Trophoblast cell (in vitro differentiated cells and primary cell): Measurements from ENCODE around the gene AMER2.

ENCODE experiments used
- DNase-seq, 2 donors: peaks; one replicate each; pipeline ENCODE4 v3.0.0-alpha.2; 2016
- H2AFZ ChIP-seq: 2 replicates; pipeline ENCODE4 v1.6.1; 2013; ENCODE audit warnings: low read length, moderate library complexity, mild to moderate bottlenecking; ENCODE audit not compliant: insufficient read depth, poor library complexity
- H2AK5ac ChIP-seq: 2 replicates; pipeline ENCODE4 v1.6.1; 2013; ENCODE audit warnings: mild to moderate bottlenecking, low read length
- H2BK120ac ChIP-seq: 2 replicates; pipeline ENCODE4 v1.6.1; 2013; ENCODE audit warnings: low read length, mild to moderate bottlenecking, moderate library complexity; ENCODE audit not compliant: insufficient read depth, poor library complexity
- H2BK12ac ChIP-seq: 2 replicates; pipeline ENCODE4 v1.6.1; 2013; ENCODE audit warnings: mild to moderate bottlenecking, low read length, moderate library complexity
- H2BK5ac ChIP-seq: 2 replicates; pipeline ENCODE4 v1.6.1; 2013; ENCODE audit warnings: low read length, low read depth, moderate library complexity, mild to moderate bottlenecking; ENCODE audit not compliant: poor library complexity
- H3K14ac ChIP-seq: 2 replicates; pipeline ENCODE4 v1.6.1; 2013; ENCODE audit warnings: mild to moderate bottlenecking, low read length
- H3K18ac ChIP-seq: 2 replicates; pipeline ENCODE4 v1.6.1; 2013; ENCODE audit warnings: mild to moderate bottlenecking, low read length
- H3K23ac ChIP-seq: 2 replicates; pipeline ENCODE4 v1.6.1; 2013; ENCODE audit warnings: low read length
- H3K27ac ChIP-seq: 2 replicates; pipeline ENCODE4 v1.5.1; 2013; ENCODE audit warnings: low read depth, mild to moderate bottlenecking, inconsistent platforms, low read length, moderate library complexity
- H3K27me3 ChIP-seq: 2 replicates; pipeline ENCODE4 v1.6.1; 2013; ENCODE audit warnings: inconsistent platforms, mild to moderate bottlenecking, low read length, moderate library complexity; ENCODE audit not compliant: insufficient read depth
- H3K36me3 ChIP-seq, 2 experiments: 1 replicate in 1 of 2; 2 replicates in 1 of 2; pipeline ENCODE4 v1.6.1; 2013; ENCODE audit warnings: low read length in 2 of 2, mild to moderate bottlenecking in 2 of 2, moderate library complexity in 1 of 2; ENCODE audit not compliant: insufficient read depth in 2 of 2, control insufficient read depth in 1 of 2
- H3K4ac ChIP-seq: 2 replicates; pipeline ENCODE4 v1.6.1; 2013; ENCODE audit warnings: low read depth, mild to moderate bottlenecking, low read length, moderate library complexity
- H3K4me1 ChIP-seq, 2 experiments: 1 replicate in 1 of 2; 2 replicates in 1 of 2; pipeline ENCODE4 v1.6.1; 2013; ENCODE audit warnings: low read length in 2 of 2, mild to moderate bottlenecking in 2 of 2, moderate library complexity in 1 of 2; ENCODE audit not compliant: insufficient read depth in 2 of 2, control insufficient read depth in 1 of 2
- H3K4me2 ChIP-seq: 2 replicates; pipeline ENCODE4 v1.6.1; 2013; ENCODE audit warnings: inconsistent platforms, mild to moderate bottlenecking, low read length, moderate library complexity
- H3K4me3 ChIP-seq: 2 replicates; pipeline ENCODE4 v1.5.1; 2013; ENCODE audit warnings: mild to moderate bottlenecking, low read depth, low read length, inconsistent platforms
- H3K79me1 ChIP-seq: one replicate; pipeline ENCODE4 v1.6.1; 2013; ENCODE audit warnings: low read length
- H3K79me2 ChIP-seq: 2 replicates; pipeline ENCODE4 v1.6.1; 2013; ENCODE audit warnings: low read length, mild to moderate bottlenecking; ENCODE audit not compliant: control insufficient read depth, insufficient read depth, poor library complexity
- H3K9ac ChIP-seq: 2 replicates; pipeline ENCODE4 v1.6.1; 2013; ENCODE audit warnings: mild to moderate bottlenecking, low read length
- H3K9me3 ChIP-seq: 2 replicates; pipeline ENCODE4 v1.6.1; 2013; ENCODE audit warnings: low read depth, mild to moderate bottlenecking, control low read depth, inconsistent platforms, low read length; ENCODE audit not compliant: insufficient read depth
- H4K12ac ChIP-seq: 2 replicates; pipeline ENCODE4 v1.6.1; 2013; ENCODE audit warnings: low read depth, mild to moderate bottlenecking, low read length, moderate library complexity
- H4K8ac ChIP-seq: 2 replicates; pipeline ENCODE4 v1.6.1; 2013; ENCODE audit warnings: low read depth, mild to moderate bottlenecking, low read length, moderate library complexity
- H4K91ac ChIP-seq: one replicate; pipeline ENCODE4 v1.6.1; 2013; ENCODE audit warnings: low read depth, mild to moderate bottlenecking, low read length, moderate library complexity
- WGBS: extraction: QIAGEN DNeasy Blood & Tissue Kit; methylation state at CpG from one replicate; pipeline ENCODE4 v1.1.7; 2013; ENCODE audit warnings: missing lambda C conversion rate; ENCODE audit not compliant: insufficient read length, insufficient coverage; ENCODE audit errors: extremely low coverage; 5-methylcytosine and 5-hydroxymethylcytosine counted together

The AMER2 gene

GRCh38 chr13:25214491-25215252, 42.6 kb upstream of the AMER2 start:
- no peak overlapping the region for H4K91ac ChIP-seq
- no peak for DNase-seq
- no peaks in the 10 kb centered on the region for H3K79me1 ChIP-seq
- no peak overlapping the region for H3K9ac ChIP-seq
- H2AFZ ChIP-seq: no peak overlapping the region
- no peak overlapping the region for H3K4me2 ChIP-seq
- H3K4me3 ChIP-seq: no peak overlapping the region
- peaks cover 3% of the 10 kb centered on the region for H3K9me3 ChIP-seq
- no peak overlapping the region for H2BK12ac ChIP-seq
- H3K14ac ChIP-seq: no peak overlapping the region
- no peak overlapping the region for H2AK5ac ChIP-seq
- no peak overlapping the region for H2BK5ac ChIP-seq
- H4K8ac ChIP-seq: no peak overlapping the region
- H3K36me3 ChIP-seq: no peaks in the 10 kb centered on the region
- H3K79me2 ChIP-seq: no peaks in the 10 kb centered on the region
- no CpG with 5 or more reads among the region's 6 CpGs for WGBS
- no peak overlapping the region for H3K23ac ChIP-seq
- H2BK120ac ChIP-seq: no peak overlapping the region
- H3K27me3 ChIP-seq: no peaks in the 10 kb centered on the region
- no peak overlapping the region for H4K12ac ChIP-seq
- peaks cover 4 to 12% of the 10 kb centered on the region in 2 experiments for H3K4me1 ChIP-seq
- no peak overlapping the region for H3K4ac ChIP-seq
- H3K27ac ChIP-seq: no peak overlapping the region
- H3K18ac ChIP-seq: no peak overlapping the region

- H3K4me1 ChIP-seq: peaks cover 4 to 12% of the 10 kb centered on the region in 2 experiments
- H3K4ac ChIP-seq: no peak overlapping the region
- H2BK5ac ChIP-seq: no peak overlapping the region
- H3K36me3 ChIP-seq: no peaks in the 10 kb centered on the region
- no peaks in the 10 kb centered on the region for H3K27me3 ChIP-seq
- H2BK120ac ChIP-seq: no peak overlapping the region
- H4K91ac ChIP-seq: no peak overlapping the region
- H2BK12ac ChIP-seq: no peak overlapping the region
- H3K9me3 ChIP-seq: peaks cover 3% of the 10 kb centered on the region
- H2AFZ ChIP-seq: no peak overlapping the region
- H3K4me2 ChIP-seq: no peak overlapping the region
- H3K27ac ChIP-seq: no peak overlapping the region
- no peak overlapping the region for H2AK5ac ChIP-seq
- H4K12ac ChIP-seq: no peak overlapping the region
- no peak overlapping the region for H3K23ac ChIP-seq
- WGBS: no CpG with 5 or more reads among the region's 2 CpGs
- no peak overlapping the region for H4K8ac ChIP-seq
- DNase-seq: peak; percentile 54 to 60
- H3K4me3 ChIP-seq: no peak overlapping the region
- H3K18ac ChIP-seq: no peak overlapping the region
- no peak overlapping the region for H3K14ac ChIP-seq
- H3K9ac ChIP-seq: no peak overlapping the region
- H3K79me2 ChIP-seq: no peaks in the 10 kb centered on the region
- no peaks in the 10 kb centered on the region for H3K79me1 ChIP-seq
Measured at GRCh38 chr13:25213715-25214114, 41.6 kb upstream of the AMER2 start.

DNA sequence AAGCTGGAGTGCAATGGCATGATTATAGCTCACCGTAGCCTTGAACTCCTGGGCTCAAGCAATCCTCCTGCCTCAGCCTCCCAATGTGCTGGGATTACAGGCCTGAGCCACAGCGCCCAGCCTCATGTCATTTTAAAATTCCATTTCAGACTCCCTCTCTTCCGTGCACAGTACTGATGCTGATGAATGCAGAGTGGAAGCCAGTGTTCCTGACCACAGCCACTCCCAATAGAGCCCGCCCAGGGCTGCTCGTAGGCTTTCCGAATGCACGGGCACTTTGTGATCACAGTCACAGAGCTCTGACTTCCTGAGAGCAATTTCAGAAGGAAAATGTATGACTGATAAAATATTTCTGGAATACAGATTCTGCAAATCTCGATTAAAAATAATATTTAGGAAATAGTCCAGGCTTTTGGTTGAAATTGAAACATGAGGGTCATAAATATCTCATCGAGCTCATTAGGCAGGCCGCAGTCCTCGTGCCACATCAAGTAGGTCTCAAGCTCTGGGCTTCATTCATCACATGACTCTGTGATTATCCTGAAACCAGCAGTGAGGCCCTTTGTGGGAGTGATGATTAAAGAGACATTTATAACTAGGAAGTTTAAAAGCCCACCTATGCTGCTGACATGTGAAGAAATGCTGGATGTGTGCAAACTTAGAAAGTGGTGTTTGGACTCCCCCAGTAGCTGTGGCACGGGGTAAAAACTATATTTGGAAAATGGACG, 38.9 kb upstream of the AMER2 start:
- no peaks in the 10 kb centered on the region for H3K27me3 ChIP-seq
- WGBS: no CpG with 5 or more reads among the region's 13 CpGs
- peaks cover 0 to 7% of the 10 kb centered on the region in 2 experiments for H3K4me1 ChIP-seq
- no peak overlapping the region for H3K4me3 ChIP-seq
- H3K79me1 ChIP-seq: no peaks in the 10 kb centered on the region
- no peak overlapping the region for H2AFZ ChIP-seq
- H3K14ac ChIP-seq: no peak overlapping the region
- H3K23ac ChIP-seq: no peak overlapping the region
- H3K36me3 ChIP-seq: no peaks in the 10 kb centered on the region
- no peak overlapping the region for H3K4ac ChIP-seq
- H3K4me2 ChIP-seq: no peak overlapping the region
- no peak overlapping the region for H2AK5ac ChIP-seq
- no peak overlapping the region for H3K9ac ChIP-seq
- no peak for DNase-seq
- no peak overlapping the region for H3K18ac ChIP-seq
- H3K27ac ChIP-seq: no peak overlapping the region
- no peak overlapping the region for H2BK120ac ChIP-seq
- H4K91ac ChIP-seq: no peak overlapping the region
- H3K9me3 ChIP-seq: peaks cover 3% of the 10 kb centered on the region
- no peak overlapping the region for H2BK12ac ChIP-seq
- H4K12ac ChIP-seq: no peak overlapping the region
- H4K8ac ChIP-seq: no peak overlapping the region
- no peaks in the 10 kb centered on the region for H3K79me2 ChIP-seq
- H2BK5ac ChIP-seq: no peak overlapping the region

DNA sequence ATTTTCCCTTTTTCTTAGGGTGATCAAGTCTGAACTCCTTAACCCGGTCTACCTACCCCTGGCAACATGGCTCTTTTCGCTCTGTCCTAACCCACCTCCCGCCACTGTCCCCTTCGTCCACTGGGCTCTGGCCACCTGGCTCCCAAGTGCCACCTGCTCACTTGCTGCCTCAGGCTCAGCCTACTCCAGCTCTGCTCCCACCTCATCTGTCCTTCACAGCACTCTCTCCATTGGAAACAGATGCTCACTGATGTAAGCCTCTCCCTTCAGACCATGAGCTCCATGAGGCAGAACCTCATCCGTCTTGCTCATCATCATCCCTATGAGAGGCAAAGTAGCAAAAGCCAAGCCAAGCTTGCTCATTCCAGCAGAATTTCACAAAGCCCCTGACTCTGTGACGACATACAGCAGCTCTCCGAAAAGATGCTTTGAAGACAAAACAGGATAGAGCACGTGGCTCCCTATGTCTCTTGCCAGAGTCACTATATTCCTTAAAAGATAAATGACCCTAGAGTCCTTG, 35.3 kb upstream of the AMER2 start:
- Histone ChIP-seq H3K79me1 (no peaks in the 10 kb centered on the region), H3K36me3 (no peaks in the 10 kb centered on the region), H3K14ac (no peak overlapping the region), H2AFZ (no peak overlapping the region), H3K4me3 (no peak overlapping the region), H3K23ac (no peak overlapping the region), H3K79me2 (no peaks in the 10 kb centered on the region), H3K18ac (no peak overlapping the region), H4K8ac (no peak overlapping the region), H3K27me3 (no peaks in the 10 kb centered on the region), H2BK120ac (no peak overlapping the region), H2AK5ac (no peak overlapping the region), H3K9me3 (no peaks in the 10 kb centered on the region), H3K4me2 (no peak overlapping the region), H3K4ac (no peak overlapping the region), H2BK5ac (no peak overlapping the region), H4K12ac (no peak overlapping the region), H3K27ac (no peak overlapping the region), H3K4me1 (no peaks in the 10 kb centered on the region), H2BK12ac (no peak overlapping the region), H4K91ac (no peak overlapping the region), H3K9ac (no peak overlapping the region)
- no CpG with 5 or more reads among the region's 8 CpGs for WGBS
- DNase-seq: no peak
